Esophagus squamous epithelium (tissue), 4 donors: Measurements from ENCODE around the gene TXNRD1.

Experiments used
- CTCF ChIP-seq, 6 experiments: fragments of 450-650 bp in 4 of 6; fragments of 200-600 bp in 2 of 6; sonication (generic) in 2 of 6; IDR thresholded peaks; one replicate each; pipeline ENCODE4 v1.5.1; 2016 to 2019; ENCODE audit warnings: antibody characterized with exemption in 6 of 6, mild to moderate bottlenecking in 4 of 6, moderate library complexity in 4 of 6
- POLR2A ChIP-seq, 4 donors: fragments of 450-650 bp; IDR thresholded peaks; one replicate each; pipeline ENCODE4 v1.6.1; 2017; ENCODE audit warnings: antibody characterized with exemption in 4 of 4, mild to moderate bottlenecking in 4 of 4, moderate library complexity in 3 of 4

GRCh38 chr12:104354167-104354867 is 138.7 kb downstream of the TXNRD1 start:
- TF ChIP-seq CTCF (IDR thresholded peaks at IDR 0.05) (no peak), POLR2A (IDR thresholded peaks at IDR 0.05) (no peak)
